Measurements from ENCODE around the gene DGKQ. TPM values are rescaled to one million over a fixed set of nuclear protein-coding genes. Genes with fewer than 3 reads are reported as not detected.
A peak's percentile ranks its signal among the peaks of the same experiment; 100 is the strongest.

The DGKQ gene
- total and polyA plus RNA-seq, 9 of the 15 experiments (the other 6 are each of a cell fraction or from before 2014, with no cell fraction given) = 0.17 to 22.0 (median 5.6) TPM

DNA sequence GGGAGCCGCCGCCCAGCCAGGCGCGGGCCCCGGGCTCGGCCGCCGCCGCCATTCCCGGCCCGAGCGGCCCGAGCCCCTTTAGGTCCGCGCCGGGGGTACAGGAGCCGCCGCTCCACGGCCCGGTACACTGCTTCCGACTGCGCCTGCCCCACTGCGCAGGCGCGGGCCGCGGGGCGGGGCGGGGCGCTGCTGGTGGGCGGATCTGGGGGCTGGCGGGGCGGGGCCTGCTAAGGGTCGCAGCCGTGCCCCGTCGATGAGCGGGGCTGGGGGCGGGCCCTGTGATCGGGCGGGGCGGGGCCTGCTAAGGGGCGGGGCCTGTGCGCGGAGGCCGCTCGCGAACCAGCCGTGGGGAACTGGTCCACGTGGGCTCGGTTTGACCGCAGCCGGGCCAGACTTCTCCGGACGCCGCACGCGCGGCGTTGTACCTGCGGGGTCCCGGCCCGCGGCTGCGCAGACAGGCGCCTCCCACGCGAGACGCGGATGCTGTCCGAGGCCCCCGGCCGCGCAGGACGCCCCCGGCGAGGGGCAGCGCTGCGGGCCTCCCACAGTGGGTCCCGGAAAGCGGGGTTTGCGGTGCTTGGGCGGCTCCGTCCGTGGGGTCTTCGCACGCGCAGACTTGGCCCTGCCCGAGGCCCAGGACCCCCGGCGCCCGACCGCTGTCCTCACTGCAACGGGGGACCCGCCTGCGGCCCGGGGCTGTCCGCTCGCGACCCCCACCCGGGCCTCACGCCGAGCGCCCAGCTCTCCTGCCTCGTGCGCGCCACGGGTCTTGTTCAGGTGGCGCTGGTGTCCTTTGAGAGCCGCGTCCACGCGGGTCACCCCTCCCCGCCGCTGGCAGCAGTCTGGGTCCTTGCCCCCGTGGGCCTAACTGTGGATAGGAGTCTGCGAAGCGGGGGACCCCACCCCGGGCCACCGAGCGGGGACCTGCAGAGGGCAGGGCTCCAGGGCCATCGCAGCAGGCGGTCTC lies at the start of gene DGKQ (continued):
- TF ChIP-seq ZNF639 (CRISPR knock-in tag; conservative IDR thresholded peaks at IDR 0.05 in 1 of 2, IDR thresholded peaks at IDR 0.05 in 1 of 2) = 0 out of 4 replicates have a peak, but pooled peaks of 1 of the 2 experiments have one; percentile 28
- TF ChIP-seq, protein P1, sequence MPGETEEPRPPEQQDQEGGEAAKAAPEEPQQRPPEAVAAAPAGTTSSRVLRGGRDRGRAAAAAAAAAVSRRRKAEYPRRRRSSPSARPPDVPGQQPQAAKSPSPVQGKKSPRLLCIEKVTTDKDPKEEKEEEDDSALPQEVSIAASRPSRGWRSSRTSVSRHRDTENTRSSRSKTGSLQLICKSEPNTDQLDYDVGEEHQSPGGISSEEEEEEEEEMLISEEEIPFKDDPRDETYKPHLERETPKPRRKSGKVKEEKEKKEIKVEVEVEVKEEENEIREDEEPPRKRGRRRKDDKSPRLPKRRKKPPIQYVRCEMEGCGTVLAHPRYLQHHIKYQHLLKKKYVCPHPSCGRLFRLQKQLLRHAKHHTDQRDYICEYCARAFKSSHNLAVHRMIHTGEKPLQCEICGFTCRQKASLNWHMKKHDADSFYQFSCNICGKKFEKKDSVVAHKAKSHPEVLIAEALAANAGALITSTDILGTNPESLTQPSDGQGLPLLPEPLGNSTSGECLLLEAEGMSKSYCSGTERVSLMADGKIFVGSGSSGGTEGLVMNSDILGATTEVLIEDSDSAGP (CRISPR knock-in tag; IDR thresholded peaks at IDR 0.05) = no peak
- TF ChIP-seq KLF16 (IDR thresholded peaks at IDR 0.05) = no peak
- no peak for TF ChIP-seq ZNF668 (CRISPR knock-in tag; IDR thresholded peaks at IDR 0.05)
- TF ChIP-seq HES1 (IDR thresholded peaks at IDR 0.05; ENCODE audit: low read depth) = no peak
- peak; percentile 77 for TF ChIP-seq FIP1L1 (IDR thresholded peaks at IDR 0.05; ENCODE audit: low read depth, low read length, poor library complexity, severe bottlenecking)
- TF ChIP-seq ZBTB26 (CRISPR knock-in tag; IDR thresholded peaks at IDR 0.05) = no peak
- TF ChIP-seq GABPB1 (CRISPR knock-in tag; IDR thresholded peaks at IDR 0.05) = no peak
- TF ChIP-seq ZNF197 (CRISPR knock-in tag; IDR thresholded peaks at IDR 0.05; ENCODE audit: low read depth) = no peak
- TF ChIP-seq TFE3 (CRISPR knock-in tag; IDR thresholded peaks at IDR 0.05) = no peak
- TF ChIP-seq, protein P2, sequence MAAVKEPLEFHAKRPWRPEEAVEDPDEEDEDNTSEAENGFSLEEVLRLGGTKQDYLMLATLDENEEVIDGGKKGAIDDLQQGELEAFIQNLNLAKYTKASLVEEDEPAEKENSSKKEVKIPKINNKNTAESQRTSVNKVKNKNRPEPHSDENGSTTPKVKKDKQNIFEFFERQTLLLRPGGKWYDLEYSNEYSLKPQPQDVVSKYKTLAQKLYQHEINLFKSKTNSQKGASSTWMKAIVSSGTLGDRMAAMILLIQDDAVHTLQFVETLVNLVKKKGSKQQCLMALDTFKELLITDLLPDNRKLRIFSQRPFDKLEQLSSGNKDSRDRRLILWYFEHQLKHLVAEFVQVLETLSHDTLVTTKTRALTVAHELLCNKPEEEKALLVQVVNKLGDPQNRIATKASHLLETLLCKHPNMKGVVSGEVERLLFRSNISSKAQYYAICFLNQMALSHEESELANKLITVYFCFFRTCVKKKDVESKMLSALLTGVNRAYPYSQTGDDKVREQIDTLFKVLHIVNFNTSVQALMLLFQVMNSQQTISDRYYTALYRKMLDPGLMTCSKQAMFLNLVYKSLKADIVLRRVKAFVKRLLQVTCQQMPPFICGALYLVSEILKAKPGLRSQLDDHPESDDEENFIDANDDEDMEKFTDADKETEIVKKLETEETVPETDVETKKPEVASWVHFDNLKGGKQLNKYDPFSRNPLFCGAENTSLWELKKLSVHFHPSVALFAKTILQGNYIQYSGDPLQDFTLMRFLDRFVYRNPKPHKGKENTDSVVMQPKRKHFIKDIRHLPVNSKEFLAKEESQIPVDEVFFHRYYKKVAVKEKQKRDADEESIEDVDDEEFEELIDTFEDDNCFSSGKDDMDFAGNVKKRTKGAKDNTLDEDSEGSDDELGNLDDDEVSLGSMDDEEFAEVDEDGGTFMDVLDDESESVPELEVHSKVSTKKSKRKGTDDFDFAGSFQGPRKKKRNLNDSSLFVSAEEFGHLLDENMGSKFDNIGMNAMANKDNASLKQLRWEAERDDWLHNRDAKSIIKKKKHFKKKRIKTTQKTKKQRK (IDR thresholded peaks at IDR 0.05; ENCODE audit: borderline replicate concordance, low read depth, low read length) = no peak
- no peak for TF ChIP-seq SIN3B (IDR thresholded peaks at IDR 0.05; ENCODE audit: low read depth)
- no peak for TF ChIP-seq KDM4B (IDR thresholded peaks at IDR 0.05; ENCODE audit: borderline replicate concordance in 2 of 2, low read depth in 1 of 2)
- TF ChIP-seq HNRNPH1 (optimal IDR thresholded peaks at IDR 0.05; ENCODE audit: low read depth, low read length) = no peak
- no peak for TF ChIP-seq TSC22D4 (tag; IDR thresholded peaks at IDR 0.05)
